ENCODE results near the gene AFF4.
"Not testable (repeated sequence)": the region's sequence is repeated elsewhere in the genome, so short reads cannot be mapped to it uniquely, and the experiment has no call there.

Gene AFF4

GRCh38 chr5:132854992-132855391, 108.4 kb downstream of the AFF4 start:
- in situ Hi-C loops (cut with HindIII; ENCODE audit: low sequenced_read_pairs): not testable (repeated sequence)

GRCh38 chr5:132854301-132854700, 109.1 kb downstream of the AFF4 start:
- in situ Hi-C loops (cut with HindIII; ENCODE audit: low sequenced_read_pairs): no loop called here

GRCh38 chr5:132853790-132854189, 109.6 kb downstream of the AFF4 start:
- in situ Hi-C loops (cut with HindIII; ENCODE audit: low sequenced_read_pairs): no loop called here

GRCh38 chr5:132853323-132853722, 110.1 kb downstream of the AFF4 start:
- in situ Hi-C loops (cut with HindIII; ENCODE audit: low sequenced_read_pairs): no loop called here

GRCh38 chr5:132850066-132850465, 113.4 kb downstream of the AFF4 start:
- in situ Hi-C loops (cut with HindIII; ENCODE audit: low sequenced_read_pairs): no loop called here

- in situ Hi-C loops (cut with HindIII; ENCODE audit: low sequenced_read_pairs): no loop called here
Observed at GRCh38 chr5:132849347-132849746, 114.1 kb downstream of the AFF4 start.

- in situ Hi-C loops (cut with HindIII; ENCODE audit: low sequenced_read_pairs): no loop called here
Observed at GRCh38 chr5:132848270-132848669, 115.2 kb downstream of the AFF4 start.

- in situ Hi-C loops (cut with HindIII; ENCODE audit: low sequenced_read_pairs): no loop called here
Observed at GRCh38 chr5:132841305-132841704, 122.1 kb downstream of the AFF4 start.

- in situ Hi-C loops (cut with HindIII; ENCODE audit: low sequenced_read_pairs): no loop called here
Observed at GRCh38 chr5:132840896-132841295, 122.5 kb downstream of the AFF4 start.

GRCh38 chr5:132840313-132840712, 123.1 kb downstream of the AFF4 start:
- in situ Hi-C loops (cut with HindIII; ENCODE audit: low sequenced_read_pairs): no loop called here

- in situ Hi-C loops (cut with HindIII; ENCODE audit: low sequenced_read_pairs): no loop called here
Observed at GRCh38 chr5:132839426-132840301, 123.8 kb downstream of the AFF4 start.

- in situ Hi-C loops (cut with HindIII; ENCODE audit: low sequenced_read_pairs): no loop called here
Observed at GRCh38 chr5:132838516-132839282, 124.7 kb downstream of the AFF4 start.

- in situ Hi-C loops (cut with HindIII; ENCODE audit: low sequenced_read_pairs): no loop called here
Observed at GRCh38 chr5:132837868-132838267, 125.6 kb downstream of the AFF4 start.

GRCh38 chr5:132836852-132837251, 126.6 kb downstream of the AFF4 start:
- in situ Hi-C loops (cut with HindIII; ENCODE audit: low sequenced_read_pairs): no loop called here

- in situ Hi-C loops (cut with HindIII; ENCODE audit: low sequenced_read_pairs): no loop called here
Observed at GRCh38 chr5:132834057-132834456, 129.4 kb downstream of the AFF4 start.

- in situ Hi-C loops (cut with HindIII; ENCODE audit: low sequenced_read_pairs): no loop called here
Observed at GRCh38 chr5:132832612-132833011, 130.8 kb downstream of the AFF4 start.

GRCh38 chr5:132831095-132831860, 132.2 kb downstream of the AFF4 start:
- in situ Hi-C loops (cut with HindIII; ENCODE audit: low sequenced_read_pairs): no loop called here

GRCh38 chr5:132830436-132831094, 132.9 kb downstream of the AFF4 start, which contains the start of gene SHROOM1:
TSS of gene SHROOM1 (minus strand) at chr5:132830647. CDS start at chr5:132826140, 4,507 bp downstream.
- in situ Hi-C loops (cut with HindIII; ENCODE audit: low sequenced_read_pairs): no loop called here

GRCh38 chr5:132829742-132830435, 133.5 kb downstream of the AFF4 start:
- in situ Hi-C loops (cut with HindIII; ENCODE audit: low sequenced_read_pairs): no loop called here

Measured in DLD1 (cell line).